ENCODE measurements around the gene HTN3.
"Not testable (repeated sequence)": the region's sequence is repeated elsewhere in the genome, so short reads cannot be mapped to it uniquely, and the experiment has no call there.

The HTN3 gene

GRCh38 chr4:70028159-70028558, at the start of gene HTN3:
Gene HTN3, plus strand, starts transcription at chr4:70028459. Its CDS starts 2,282 bp downstream, at chr4:70030741.
- not testable (repeated sequence) for DNase-seq (ENCODE audit: low read depth in 2 of 2)

GRCh38 chr4:69984030-69984443, 44.2 kb upstream of the HTN3 start:
- no peak for DNase-seq (ENCODE audit: low read depth in 2 of 2)

GRCh38 chr4:69986663-69987062, 41.6 kb upstream of the HTN3 start:
- DNase-seq (ENCODE audit: low read depth in 2 of 2), result no peak

GRCh38 chr4:69991016-69991415, 37.2 kb upstream of the HTN3 start:
- no peak for DNase-seq (ENCODE audit: low read depth in 2 of 2)

GRCh38 chr4:69994782-69995181, 33.5 kb upstream of the HTN3 start:
- DNase-seq (ENCODE audit: low read depth in 2 of 2), result no peak

- DNase-seq (ENCODE audit: low read depth in 2 of 2), result no peak
Measured at GRCh38 chr4:69995526-69996016, 32.7 kb upstream of the HTN3 start, which contains the start of gene STATH. Gene STATH, plus strand, starts transcription at chr4:69995966. Its CDS starts 2,472 bp downstream, at chr4:69998438.

- DNase-seq (ENCODE audit: low read depth in 2 of 2), result no peak
Measured at GRCh38 chr4:69999420-69999819, 28.8 kb upstream of the HTN3 start.

- DNase-seq (ENCODE audit: low read depth in 2 of 2), result no peak
Measured at GRCh38 chr4:70000711-70001110, 27.5 kb upstream of the HTN3 start.

GRCh38 chr4:70002507-70002906, 25.8 kb upstream of the HTN3 start:
- no peak for DNase-seq (ENCODE audit: low read depth in 2 of 2)

- DNase-seq (ENCODE audit: low read depth in 2 of 2), result no peak
Measured at GRCh38 chr4:70008771-70009170, 19.5 kb upstream of the HTN3 start.

- not testable (repeated sequence) for DNase-seq (ENCODE audit: low read depth in 2 of 2)
Measured at GRCh38 chr4:70019006-70019405, 9.3 kb upstream of the HTN3 start.

GRCh38 chr4:70023218-70023617, 5.0 kb upstream of the HTN3 start:
- no peak for DNase-seq (ENCODE audit: low read depth in 2 of 2)

GRCh38 chr4:70027011-70027410, 1.2 kb upstream of the HTN3 start:
- no peak for DNase-seq (ENCODE audit: low read depth in 2 of 2)

- not testable (repeated sequence) for DNase-seq (ENCODE audit: low read depth in 2 of 2)
Measured at GRCh38 chr4:70037559-70037958, 9.3 kb downstream of the HTN3 start.

- not testable (repeated sequence) for DNase-seq (ENCODE audit: low read depth in 2 of 2)
Measured at GRCh38 chr4:70039928-70040327, 11.7 kb downstream of the HTN3 start.

- DNase-seq (ENCODE audit: low read depth in 2 of 2), result no peak
Measured at GRCh38 chr4:70041652-70042286, 13.5 kb downstream of the HTN3 start.

GRCh38 chr4:70050138-70050537, 21.9 kb downstream of the HTN3 start, which contains the start of gene HTN1:
Gene HTN1, plus strand, starts transcription at chr4:70050438. Its CDS starts 2,639 bp downstream, at chr4:70053077.
- not testable (repeated sequence) for DNase-seq (ENCODE audit: low read depth in 2 of 2)

- not testable (repeated sequence) for DNase-seq (ENCODE audit: low read depth in 2 of 2)
Measured at GRCh38 chr4:70056534-70056933, 28.3 kb downstream of the HTN3 start.

GRCh38 chr4:70057651-70058050, 29.4 kb downstream of the HTN3 start:
- DNase-seq (ENCODE audit: low read depth in 2 of 2), result no peak

- no peak for DNase-seq (ENCODE audit: low read depth in 2 of 2)
Measured at GRCh38 chr4:70059149-70059548, 30.9 kb downstream of the HTN3 start.

GRCh38 chr4:70062000-70062399, 33.7 kb downstream of the HTN3 start:
- DNase-seq (ENCODE audit: low read depth in 2 of 2), result no peak

- DNase-seq (ENCODE audit: low read depth in 2 of 2), result no peak
Measured at GRCh38 chr4:70080205-70080604, 51.9 kb downstream of the HTN3 start.
